OCI-LY3 (cell line): ENCODE measurements around the gene PLCL1.

ENCODE experiments used
- H2AFZ ChIP-seq: fragments of 200-600, 300-600 bp; shearing (Covaris generic); 2 replicates; pipeline ENCODE4 v1.6.0; 2014; ENCODE audit warnings: antibody characterized with exemption, low read depth, low read length
- H3K27ac ChIP-seq: fragments of 200-600, 300-600 bp; sonication (generic); 2 replicates; pipeline ENCODE4 v1.5.1; 2014; ENCODE audit warnings: mild to moderate bottlenecking, low read length, moderate library complexity, mixed read lengths
- H3K27me3 ChIP-seq: fragments of 200-600, 300-600 bp; sonication (generic); 2 replicates; pipeline ENCODE4 v1.6.1; 2014; ENCODE audit warnings: low read depth, low read length, mixed read lengths
- H3K36me3 ChIP-seq: fragments of 200-600, 300-600 bp; sonication (generic); replicated peaks from 2 replicates; pipeline ENCODE3; 2014; ENCODE audit warnings: low read depth, low read length, mixed read lengths
- H3K4me1 ChIP-seq: fragments of 300-600, 200-600 bp; sonication (generic); 2 replicates; pipeline ENCODE4 v1.6.1; 2014; ENCODE audit warnings: low read length, mixed read lengths
- H3K4me2 ChIP-seq: fragments of 200-600, 300-600 bp; sonication (generic); 2 replicates; pipeline ENCODE4 v1.6.1; 2014; ENCODE audit warnings: low read length, mixed read lengths
- H3K4me3 ChIP-seq: fragments of 300-600, 200-600 bp; sonication (generic); 2 replicates; pipeline ENCODE4 v1.5.1; 2014; ENCODE audit warnings: antibody characterized with exemption, mild to moderate bottlenecking, low read length, moderate library complexity
- H3K79me2 ChIP-seq: fragments of 300-600, 200-600 bp; shearing (Covaris generic); 2 replicates; pipeline ENCODE4 v1.6.1; 2014; ENCODE audit warnings: mild to moderate bottlenecking, low read length, mixed read lengths
- H3K9ac ChIP-seq: fragments of 300-600, 200-600 bp; shearing (Covaris generic); 2 replicates; pipeline ENCODE4 v1.6.0; 2014; ENCODE audit warnings: mild to moderate bottlenecking, low read length, moderate library complexity
- H3K9me3 ChIP-seq: fragments of 200-600, 300-600 bp; shearing (Covaris generic); 2 replicates; pipeline ENCODE4 v1.6.1; 2014; ENCODE audit warnings: low read length, mixed read lengths; ENCODE audit not compliant: insufficient read depth
- H4K20me1 ChIP-seq: fragments of 200-600, 300-600 bp; sonication (generic); 2 replicates; pipeline ENCODE4 v1.6.1; 2016; ENCODE audit warnings: low read length, mixed read lengths; ENCODE audit not compliant: insufficient read depth
- EZH2phosphoT487 ChIP-seq: fragments of 200-600 bp; shearing (Covaris generic); IDR thresholded peaks from 2 replicates; pipeline ENCODE4 v1.6.1; 2018; ENCODE audit warnings: antibody characterized with exemption, mixed run types, low read depth
- TF ChIP-seq, protein P1 (sequence below): fragments of 200-600, 300-600 bp; sonication (generic); IDR thresholded peaks from 2 replicates; pipeline ENCODE4 v1.5.1; 2014; ENCODE audit warnings: antibody characterized with exemption, low read length, low read depth

The PLCL1 gene

DNA sequence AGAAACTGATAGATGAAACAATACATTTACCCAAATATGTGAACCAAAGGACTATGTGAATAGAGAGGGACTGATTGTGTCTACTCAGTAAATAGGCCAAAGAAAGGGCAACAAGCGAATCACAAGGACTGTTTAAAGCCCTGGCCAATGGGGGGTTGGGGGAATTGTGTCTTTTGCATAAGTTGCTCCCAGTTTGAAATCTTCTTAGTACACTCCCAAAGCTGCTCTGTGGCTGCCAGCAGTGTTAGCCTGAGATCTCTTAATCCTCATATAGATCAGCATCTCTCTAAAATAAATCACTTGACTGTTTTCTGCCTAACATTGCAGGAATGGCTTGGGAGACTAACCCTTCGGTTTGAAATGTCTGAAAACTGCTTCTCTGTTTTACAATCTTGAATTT, 236.4 kb downstream of the PLCL1 start:
- H3K4me1 ChIP-seq = no peaks in the 10 kb centered on the region
- no peaks in the 10 kb centered on the region for H4K20me1 ChIP-seq
- no peak overlapping the region for H3K4me2 ChIP-seq
- no peak for TF ChIP-seq EZH2phosphoT487
- TF ChIP-seq, protein P1, sequence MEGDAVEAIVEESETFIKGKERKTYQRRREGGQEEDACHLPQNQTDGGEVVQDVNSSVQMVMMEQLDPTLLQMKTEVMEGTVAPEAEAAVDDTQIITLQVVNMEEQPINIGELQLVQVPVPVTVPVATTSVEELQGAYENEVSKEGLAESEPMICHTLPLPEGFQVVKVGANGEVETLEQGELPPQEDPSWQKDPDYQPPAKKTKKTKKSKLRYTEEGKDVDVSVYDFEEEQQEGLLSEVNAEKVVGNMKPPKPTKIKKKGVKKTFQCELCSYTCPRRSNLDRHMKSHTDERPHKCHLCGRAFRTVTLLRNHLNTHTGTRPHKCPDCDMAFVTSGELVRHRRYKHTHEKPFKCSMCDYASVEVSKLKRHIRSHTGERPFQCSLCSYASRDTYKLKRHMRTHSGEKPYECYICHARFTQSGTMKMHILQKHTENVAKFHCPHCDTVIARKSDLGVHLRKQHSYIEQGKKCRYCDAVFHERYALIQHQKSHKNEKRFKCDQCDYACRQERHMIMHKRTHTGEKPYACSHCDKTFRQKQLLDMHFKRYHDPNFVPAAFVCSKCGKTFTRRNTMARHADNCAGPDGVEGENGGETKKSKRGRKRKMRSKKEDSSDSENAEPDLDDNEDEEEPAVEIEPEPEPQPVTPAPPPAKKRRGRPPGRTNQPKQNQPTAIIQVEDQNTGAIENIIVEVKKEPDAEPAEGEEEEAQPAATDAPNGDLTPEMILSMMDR = no peak
- H3K36me3 ChIP-seq = no peaks in the 10 kb centered on the region
- H3K27ac ChIP-seq = no peak overlapping the region
- H3K9me3 ChIP-seq = no peaks in the 10 kb centered on the region
- no peak overlapping the region for H3K4me3 ChIP-seq
- no peak overlapping the region for H3K9ac ChIP-seq
- H2AFZ ChIP-seq = no peak overlapping the region
- 0 out of 2 replicates have a peak, but pooled peaks cover 8% of the 10 kb centered on the region for H3K27me3 ChIP-seq
- no peaks in the 10 kb centered on the region for H3K79me2 ChIP-seq

DNA sequence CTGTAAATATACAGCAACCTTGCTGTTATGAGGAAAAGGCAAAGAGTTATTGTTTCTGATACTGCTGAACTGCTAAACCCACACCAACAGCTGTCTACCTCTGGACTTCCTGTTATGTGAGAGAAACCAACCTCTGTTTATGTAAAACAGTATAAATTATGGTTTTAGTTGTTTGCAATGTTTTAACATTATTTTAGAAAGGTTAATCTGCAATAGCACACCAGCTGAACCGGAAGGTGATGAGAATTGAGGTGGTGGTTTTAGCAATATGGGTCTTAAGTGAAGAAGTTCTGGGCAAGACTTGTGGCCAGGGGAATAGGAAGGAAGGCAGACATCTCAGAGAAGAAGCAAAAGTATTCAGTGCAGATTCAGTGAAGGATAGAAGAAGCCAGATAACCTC, 237.8 kb downstream of the PLCL1 start:
- no peak for TF ChIP-seq EZH2phosphoT487
- TF ChIP-seq, protein P1 = no peak
- no peak overlapping the region for H2AFZ ChIP-seq

DNA sequence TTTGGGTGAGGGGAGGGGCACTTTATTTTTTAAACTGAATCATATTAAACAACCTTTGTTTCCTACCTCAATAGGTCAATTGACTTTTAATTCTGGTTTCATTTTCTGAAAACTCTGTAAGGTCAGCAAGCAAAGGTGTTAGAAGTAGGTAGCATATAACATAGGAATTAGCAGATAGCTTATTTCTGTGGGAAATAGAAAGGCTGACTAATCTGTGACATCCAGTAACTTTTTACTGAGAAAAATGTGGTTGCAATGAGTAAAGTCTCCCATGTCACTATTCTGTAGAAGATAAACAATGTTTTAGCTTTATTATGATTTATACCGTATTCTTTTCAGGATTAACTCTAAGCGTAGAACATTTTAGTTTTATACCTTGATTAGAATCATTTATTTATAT, 240.4 kb downstream of the PLCL1 start:
- TF ChIP-seq EZH2phosphoT487 = no peak
- Histone ChIP-seq H3K27ac (no peak overlapping the region), H3K27me3 (0 out of 2 replicates have a peak, but pooled peaks cover 3% of the 10 kb centered on the region), H3K4me3 (no peak overlapping the region), H3K4me2 (no peak overlapping the region), H2AFZ (no peak overlapping the region), H3K79me2 (no peaks in the 10 kb centered on the region), H3K9me3 (no peaks in the 10 kb centered on the region), H3K36me3 (no peaks in the 10 kb centered on the region), H3K9ac (no peak overlapping the region), H3K4me1 (no peaks in the 10 kb centered on the region), H4K20me1 (no peaks in the 10 kb centered on the region)

More for the DNA sequence above, 237.8 kb downstream of the PLCL1 start:
- Histone ChIP-seq H3K27ac (no peak overlapping the region), H3K4me1 (no peaks in the 10 kb centered on the region), H3K9me3 (no peaks in the 10 kb centered on the region), H3K27me3 (0 out of 2 replicates have a peak, but pooled peaks cover 8% of the 10 kb centered on the region), H4K20me1 (no peaks in the 10 kb centered on the region), H3K4me2 (no peak overlapping the region), H3K79me2 (no peaks in the 10 kb centered on the region), H3K9ac (no peak overlapping the region), H3K4me3 (no peak overlapping the region), H3K36me3 (no peaks in the 10 kb centered on the region)

DNA sequence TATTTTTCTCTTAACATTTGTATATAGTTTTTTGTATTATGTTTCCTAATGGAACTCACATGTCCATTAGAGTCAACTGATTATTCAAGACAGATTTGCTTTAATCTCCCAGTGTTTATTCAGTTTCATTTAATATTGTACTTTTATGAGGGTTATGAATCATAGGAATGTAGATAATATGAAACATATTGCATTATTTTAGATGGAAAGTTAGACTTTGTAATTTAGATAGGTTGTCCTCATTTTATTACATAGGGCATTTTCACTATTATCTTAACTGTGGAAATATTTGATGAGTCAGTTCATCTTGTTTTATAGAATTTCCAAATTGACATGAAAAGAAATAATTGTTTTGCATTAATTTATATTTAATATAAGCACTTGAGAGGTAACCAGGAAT, 240.8 kb downstream of the PLCL1 start:
- no peak overlapping the region for H3K9ac ChIP-seq
- no peaks in the 10 kb centered on the region for H3K27me3 ChIP-seq
- no peaks in the 10 kb centered on the region for H3K4me1 ChIP-seq
- no peak overlapping the region for H3K4me2 ChIP-seq
- no peaks in the 10 kb centered on the region for H3K79me2 ChIP-seq
- H3K9me3 ChIP-seq = no peaks in the 10 kb centered on the region
- no peak for TF ChIP-seq EZH2phosphoT487
- TF ChIP-seq, protein P1 = no peak
- no peak overlapping the region for H2AFZ ChIP-seq
- no peaks in the 10 kb centered on the region for H4K20me1 ChIP-seq
- H3K36me3 ChIP-seq = no peaks in the 10 kb centered on the region
- no peak overlapping the region for H3K27ac ChIP-seq
- no peak overlapping the region for H3K4me3 ChIP-seq

DNA sequence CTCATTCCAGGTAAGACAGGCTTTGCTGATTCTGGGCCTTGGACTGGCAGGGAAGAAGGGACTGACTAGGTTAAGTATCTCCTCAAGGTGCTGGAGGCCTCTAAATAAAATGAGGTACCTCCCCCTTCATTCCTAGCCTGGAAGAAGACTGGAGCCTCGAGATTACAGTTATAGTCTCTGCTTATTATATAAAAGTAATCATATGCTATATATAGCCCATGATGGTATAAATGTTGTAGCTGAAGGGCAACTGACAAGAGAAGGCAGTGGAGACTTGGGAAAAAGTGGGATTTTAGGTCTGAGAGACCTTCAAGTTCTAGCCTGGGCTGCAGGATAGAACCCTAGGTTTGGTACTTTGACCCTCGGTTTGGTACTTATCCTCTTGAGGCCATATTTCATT, 248.3 kb downstream of the PLCL1 start:
- no peaks in the 10 kb centered on the region for H3K4me1 ChIP-seq
- no peaks in the 10 kb centered on the region for H3K79me2 ChIP-seq
- H3K4me2 ChIP-seq = no peak overlapping the region
- H3K9ac ChIP-seq = no peak overlapping the region
- no peak overlapping the region for H2AFZ ChIP-seq
- H3K27me3 ChIP-seq = no peaks in the 10 kb centered on the region; the same call in 1 of the 2 replicates
- no peak for TF ChIP-seq EZH2phosphoT487
- TF ChIP-seq, protein P1 = no peak
- H3K36me3 ChIP-seq = no peaks in the 10 kb centered on the region
- no peak overlapping the region for H3K4me3 ChIP-seq
- H4K20me1 ChIP-seq = no peaks in the 10 kb centered on the region
- no peak overlapping the region for H3K27ac ChIP-seq
- no peaks in the 10 kb centered on the region for H3K9me3 ChIP-seq
